HG02763 (cell line): ENCODE measurements around the gene PPP1R2C.

Experiments used
- ATAC-seq: cut with Tn5 transposase; IDR thresholded peaks from one replicate; pipeline ENCODE4 v1.9.1; 2021; ENCODE audit warnings: mild to moderate bottlenecking, moderate library complexity; ENCODE audit not compliant: unreplicated experiment

The PPP1R2C gene

DNA sequence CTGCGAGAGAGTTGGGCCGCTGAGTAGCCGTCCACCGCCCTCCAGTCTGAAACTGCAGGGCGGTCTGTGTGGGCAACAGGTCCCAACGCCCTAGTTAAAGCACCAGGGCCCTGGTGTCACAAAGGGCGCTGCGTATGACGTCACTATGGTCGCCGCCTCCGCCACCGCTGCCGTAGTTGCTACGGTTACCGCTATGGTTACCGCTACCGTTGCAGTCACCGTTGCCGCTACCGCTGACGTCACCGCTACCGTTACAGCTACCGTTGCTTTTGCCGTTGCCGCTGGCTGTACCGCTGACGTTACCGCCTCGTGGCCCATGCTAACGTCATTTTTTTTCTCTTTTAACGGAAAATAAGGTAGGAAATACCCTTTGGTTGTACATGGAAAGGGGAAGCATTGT is at the start of gene PPP1R2C:
PPP1R2C (minus strand) TSS at position 68 of the 400 bp plus-strand sequence. CDS start 84 bp downstream, outside the sequence.
- ATAC-seq, result no peak

DNA sequence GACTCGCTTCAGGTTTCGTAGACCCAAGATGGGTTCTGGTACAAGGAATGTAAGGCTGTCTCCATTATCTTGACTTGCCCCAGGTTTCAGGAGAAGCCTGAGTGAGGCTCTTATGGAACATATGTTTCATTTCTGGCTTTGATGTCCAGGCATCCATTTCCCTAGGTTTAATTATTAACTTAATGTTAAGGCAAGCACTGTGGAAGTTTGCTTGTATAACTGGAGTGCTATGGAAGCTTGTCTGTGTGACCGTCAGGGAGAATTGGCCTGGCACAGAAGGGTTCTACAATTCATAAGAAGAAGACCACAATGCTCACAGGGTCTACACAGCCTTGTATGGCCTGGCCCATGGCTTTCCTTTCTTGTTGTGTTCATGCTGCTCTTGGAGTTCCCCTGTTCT is 47.2 kb upstream of the PPP1R2C start:
- ATAC-seq, result no peak

DNA sequence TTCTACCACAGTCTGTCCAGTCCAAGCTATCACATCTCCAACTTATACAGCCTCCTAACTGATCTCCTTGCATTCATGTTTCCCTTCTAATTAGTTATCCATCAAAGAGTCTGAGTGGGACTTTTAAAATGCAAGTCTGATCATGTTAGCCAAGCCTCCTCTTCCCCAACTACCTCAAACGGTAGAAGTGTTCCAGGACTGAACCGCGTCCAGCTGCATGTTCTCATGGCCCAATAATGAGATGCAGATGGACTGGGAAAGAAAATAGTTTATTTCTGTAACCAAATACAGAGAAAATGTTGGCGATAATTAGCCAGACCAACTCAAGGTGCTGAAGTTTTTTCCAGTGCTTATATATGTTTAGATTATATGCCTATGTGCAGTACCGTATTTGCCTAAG is 46.6 kb upstream of the PPP1R2C start:
- no peak for ATAC-seq

DNA sequence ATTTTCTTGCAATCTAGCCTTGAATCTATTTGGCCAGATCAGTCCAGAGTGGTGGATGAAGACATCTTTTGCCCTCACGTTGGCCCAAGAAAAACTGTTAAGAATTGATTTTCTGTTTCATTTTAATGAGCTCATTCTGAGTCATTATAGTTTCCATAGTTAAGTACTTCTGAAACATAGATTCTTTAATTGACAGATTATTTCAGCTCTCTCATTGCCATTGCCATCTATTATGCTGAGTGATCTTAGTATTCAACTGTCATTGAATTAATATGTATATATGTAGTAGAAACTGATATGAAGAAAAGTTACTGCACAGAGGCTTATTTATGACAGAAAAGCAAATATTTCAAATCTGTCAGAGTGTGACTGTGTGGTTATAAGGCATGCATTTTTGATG is 45.5 kb upstream of the PPP1R2C start:
- ATAC-seq, result no peak

DNA sequence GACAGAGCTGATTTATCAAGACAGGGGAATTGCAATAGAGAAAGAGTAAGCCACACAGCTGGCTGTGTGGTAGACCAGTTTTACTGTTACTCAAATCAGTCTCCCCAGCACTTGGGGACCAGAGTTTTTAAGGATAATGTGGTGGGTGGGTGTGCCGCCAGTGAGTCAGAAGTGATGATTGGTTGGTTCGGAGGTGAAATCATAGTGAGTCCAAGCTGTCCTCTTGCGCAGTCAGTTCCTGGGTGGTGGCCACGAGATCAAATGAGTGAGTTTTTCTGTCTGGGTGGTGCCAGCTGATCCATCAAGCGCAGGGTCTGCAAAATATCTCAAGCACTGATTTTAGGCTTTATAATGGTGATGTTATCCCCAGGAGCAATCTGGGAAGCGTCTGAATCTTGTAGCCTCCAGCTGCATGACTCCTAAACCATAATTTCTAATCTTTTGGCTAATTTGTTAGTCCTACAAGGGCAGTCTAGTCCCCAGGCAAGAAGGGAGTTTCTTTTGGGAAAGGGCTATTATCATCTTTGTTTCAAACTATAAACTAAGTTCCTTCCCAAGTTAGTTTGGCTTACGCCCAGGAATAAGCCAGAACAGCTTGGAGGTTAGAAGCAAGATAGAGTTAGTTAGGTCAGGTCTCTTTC is 44.0 kb upstream of the PPP1R2C start:
- ATAC-seq, result no peak

DNA sequence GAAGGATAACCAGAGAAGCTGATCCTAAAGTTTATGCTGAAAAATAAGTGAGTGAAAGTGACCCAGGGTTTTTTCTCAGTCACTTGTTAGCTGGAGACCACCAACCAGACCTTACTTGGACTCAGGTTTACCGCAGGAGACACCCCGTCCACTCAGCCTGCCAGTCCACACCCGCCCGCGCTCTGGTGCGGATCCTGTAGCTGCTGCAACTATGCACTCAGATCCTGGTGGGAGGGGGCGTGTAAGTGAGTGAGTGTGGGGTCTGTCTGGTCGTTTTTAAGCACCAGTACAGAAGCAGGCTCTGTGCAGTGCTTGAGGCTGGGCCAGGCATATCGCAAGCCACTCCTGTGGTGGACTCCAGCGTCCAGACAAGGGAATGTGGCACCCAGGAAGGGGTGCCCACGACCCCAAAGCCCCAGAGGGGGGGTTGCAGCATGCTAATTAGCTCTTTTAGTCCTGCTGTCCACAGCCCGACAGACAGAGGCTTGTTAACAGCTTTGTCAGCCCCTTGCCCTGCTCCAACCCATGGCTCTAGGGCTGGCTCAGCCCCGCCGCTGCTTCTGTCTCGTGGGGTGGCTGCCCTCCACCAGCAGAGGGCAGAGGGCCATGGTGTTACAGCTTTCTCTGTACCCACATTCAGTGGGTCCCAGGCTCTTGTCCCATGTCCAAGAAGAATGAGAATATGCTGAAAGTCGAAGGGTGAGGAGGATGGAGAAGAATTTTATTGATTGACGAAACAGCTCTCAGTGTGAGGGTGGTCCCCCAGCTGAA is 40.4 kb upstream of the PPP1R2C start:
- no peak for ATAC-seq

DNA sequence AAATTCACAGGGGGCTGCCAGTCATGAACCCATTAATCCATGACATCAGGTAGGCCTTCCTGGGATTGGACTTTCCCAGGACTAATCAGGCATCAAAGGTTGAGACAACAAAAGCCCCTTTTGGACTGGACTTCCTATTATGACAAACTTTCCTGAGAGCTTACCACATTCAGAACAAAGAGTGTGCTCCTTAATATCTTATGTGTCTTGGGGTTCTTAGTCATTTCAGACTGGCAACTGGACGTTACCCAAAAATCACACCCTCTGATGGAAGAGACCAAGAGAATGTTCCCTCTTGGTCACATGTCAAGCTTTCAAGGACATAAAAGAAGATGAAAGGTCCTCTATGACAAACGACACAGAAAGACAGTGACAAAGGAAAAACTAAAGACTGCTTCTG is 31.6 kb upstream of the PPP1R2C start:
- no peak for ATAC-seq

DNA sequence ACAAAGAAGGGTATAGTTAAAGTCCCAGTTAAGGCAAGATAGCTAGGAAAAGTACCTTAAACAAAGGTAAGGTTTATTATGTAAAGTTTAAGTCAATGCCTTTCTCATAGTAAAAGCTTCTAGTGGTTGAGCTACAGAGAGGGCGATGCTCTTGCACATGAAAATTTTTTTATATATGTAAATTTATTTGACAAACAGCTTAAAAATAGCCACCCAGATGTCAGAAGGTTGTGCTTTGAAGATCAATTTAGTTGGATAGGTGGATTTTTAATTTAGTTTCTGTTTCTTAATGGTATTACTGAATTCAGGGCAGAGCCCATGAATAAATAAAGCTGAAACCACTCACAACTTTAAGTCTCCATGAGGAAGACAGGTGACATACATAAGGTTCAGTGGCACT is 29.4 kb upstream of the PPP1R2C start:
- no peak for ATAC-seq

DNA sequence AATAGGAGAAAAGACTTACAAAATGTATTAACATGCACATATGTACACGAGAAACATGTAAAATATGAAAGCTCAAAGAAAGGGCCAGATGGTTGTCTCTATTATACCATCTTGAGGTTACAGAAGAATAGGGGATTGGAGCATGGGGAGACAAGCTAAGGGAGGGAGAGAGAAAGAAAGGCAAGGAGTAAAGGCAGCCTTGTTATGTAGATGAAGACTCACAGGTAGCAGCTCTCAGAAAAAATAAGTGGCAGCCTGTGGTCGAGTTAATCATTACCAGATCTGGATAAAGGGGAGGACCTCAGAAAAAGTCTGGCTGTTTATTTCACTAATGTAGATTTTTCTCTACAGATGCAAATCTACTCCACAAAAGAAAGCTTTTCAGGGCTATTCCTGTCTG is 26.6 kb upstream of the PPP1R2C start:
- ATAC-seq, result no peak

DNA sequence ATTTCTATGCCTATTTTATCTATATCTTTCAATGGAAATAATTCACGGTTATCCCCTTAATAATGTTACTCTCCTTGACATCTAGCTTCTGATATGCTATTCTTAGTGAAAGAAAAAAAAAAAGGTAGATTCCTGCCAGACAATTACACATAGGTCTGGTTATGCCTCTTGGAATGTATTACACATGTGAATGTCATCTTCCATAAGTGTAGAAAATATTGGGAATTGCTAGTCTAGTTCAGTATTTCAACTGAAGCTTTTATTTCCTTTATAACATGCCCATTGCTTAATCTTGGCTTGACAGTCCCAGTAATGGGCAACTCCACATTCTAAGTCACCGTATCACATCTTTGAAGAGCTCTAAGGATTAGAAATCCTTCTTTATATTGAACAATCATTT is 25.4 kb upstream of the PPP1R2C start:
- no peak for ATAC-seq

DNA sequence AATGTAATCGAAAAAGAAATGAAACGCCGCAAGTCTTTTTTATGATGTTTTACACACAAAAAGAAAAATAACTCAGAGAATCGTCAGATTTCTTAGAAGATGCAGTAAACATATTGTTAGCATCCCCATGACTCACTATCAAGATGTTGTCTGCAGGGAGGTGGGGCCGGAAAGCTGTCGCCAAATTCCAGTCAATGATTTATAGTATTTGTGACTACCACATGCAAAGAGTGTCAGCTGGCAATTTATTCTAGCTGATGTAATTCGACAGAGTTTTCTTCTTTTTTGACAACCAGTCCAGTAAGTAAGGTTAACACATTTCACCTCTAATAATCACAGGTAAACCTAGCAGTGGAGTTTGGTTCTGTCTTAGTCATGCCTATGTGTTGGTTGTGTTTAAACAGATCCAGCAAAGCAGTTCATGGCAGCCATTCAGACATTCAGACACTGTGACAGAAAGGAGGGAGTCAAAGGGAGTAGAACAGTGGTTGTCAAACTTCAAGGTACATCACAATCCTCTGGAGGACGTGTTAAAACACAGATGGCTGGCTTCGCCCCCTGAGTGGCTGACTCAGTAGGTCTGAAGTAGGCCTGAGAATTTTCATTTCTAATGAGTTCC is 19.8 kb upstream of the PPP1R2C start:
- ATAC-seq, result no peak

DNA sequence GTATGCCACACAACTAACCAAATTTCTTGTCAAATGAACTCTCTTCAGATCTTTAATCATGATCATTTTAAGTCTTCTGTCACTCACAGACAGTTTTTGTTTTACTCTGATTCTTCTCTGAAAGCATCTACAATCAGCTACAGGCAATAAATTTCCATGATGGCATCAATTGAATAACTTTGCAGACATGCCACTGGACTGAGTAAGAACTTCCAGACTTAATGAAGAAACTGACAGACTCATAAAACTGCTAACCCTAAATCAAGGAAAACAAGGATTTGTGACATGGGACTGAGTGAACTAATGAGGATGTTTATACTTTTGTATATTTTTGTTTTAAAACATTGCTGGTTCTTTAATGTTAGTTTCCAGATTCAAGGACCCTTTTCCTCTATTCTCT is 5.5 kb upstream of the PPP1R2C start:
- no peak for ATAC-seq

DNA sequence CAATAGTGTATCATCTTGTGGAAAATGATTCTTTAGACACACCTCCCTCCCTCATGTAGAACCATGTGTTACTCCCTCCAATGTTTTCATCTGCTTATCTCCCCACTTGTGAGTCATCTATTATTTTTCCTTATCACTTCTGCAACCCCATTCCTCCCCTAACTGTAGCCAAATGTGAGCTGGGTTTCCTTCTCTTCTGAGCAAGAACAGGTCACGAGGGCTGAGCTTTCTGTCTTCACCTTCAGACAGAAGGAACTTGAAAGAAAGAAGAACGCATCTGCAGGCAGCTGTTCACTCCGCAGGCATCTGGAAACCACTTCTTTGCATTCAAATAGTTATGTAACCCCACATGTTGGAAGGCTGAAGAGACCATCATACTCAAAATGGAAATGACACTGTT is 1.8 kb downstream of the PPP1R2C start:
- ATAC-seq, result peak; percentile 56

DNA sequence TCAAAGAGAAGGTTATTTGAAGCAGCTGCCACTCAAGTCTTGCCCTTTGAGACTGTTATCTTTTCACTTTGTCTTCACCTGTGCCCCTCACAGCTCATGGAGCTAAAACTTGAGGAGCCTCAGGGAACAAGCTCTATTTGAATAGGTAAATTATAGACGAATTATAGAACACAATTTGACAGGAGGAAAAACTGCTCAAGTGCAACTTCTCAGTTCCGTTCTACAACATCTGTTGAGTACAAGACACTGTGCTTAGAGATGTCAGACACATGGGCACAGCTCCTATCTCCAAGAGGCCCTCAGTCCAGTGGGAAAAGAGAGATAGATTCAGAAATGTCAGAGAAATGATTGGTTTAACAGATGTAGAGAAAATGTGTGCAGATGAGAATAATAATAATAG is 5.1 kb downstream of the PPP1R2C start:
- no peak for ATAC-seq

DNA sequence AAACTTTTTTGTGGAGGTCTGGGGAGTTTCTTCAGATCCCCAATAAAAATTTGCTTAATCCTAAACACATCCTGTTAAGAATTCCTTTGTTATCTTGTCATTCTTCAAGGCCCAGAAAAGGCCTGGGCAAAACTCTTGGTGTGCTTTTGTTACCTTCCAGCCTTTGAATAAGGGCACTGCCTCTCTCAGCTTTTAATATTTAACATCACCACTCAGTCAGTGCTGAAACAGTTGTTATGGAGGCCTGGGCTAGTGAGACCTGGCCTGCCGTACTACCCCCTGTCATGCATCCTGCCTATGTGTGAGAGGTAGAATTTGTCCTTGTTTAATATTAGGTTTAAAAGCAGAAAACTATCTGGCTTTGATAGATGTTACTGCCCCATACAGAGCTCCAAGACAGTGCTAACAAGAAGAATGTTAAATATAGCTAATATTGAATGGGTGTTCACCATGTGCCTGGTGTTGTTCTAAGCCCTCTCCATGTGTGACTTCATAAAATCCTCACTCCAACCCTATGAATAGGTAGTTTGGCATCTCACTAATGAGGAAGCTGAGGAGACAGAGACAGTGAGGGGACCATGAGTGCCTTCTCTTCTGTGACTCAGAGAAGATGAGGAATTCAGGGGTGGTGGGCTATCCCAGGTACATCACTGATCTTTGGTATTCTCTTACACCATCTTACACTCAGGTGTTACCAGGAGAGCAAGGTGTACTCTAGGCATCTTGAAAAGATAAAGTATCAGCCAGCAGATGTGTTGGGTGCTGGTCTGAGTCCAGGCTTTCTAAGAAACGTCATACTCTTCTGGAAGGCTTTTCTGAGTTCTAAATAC is 6.2 kb downstream of the PPP1R2C start:
- ATAC-seq, result no peak

DNA sequence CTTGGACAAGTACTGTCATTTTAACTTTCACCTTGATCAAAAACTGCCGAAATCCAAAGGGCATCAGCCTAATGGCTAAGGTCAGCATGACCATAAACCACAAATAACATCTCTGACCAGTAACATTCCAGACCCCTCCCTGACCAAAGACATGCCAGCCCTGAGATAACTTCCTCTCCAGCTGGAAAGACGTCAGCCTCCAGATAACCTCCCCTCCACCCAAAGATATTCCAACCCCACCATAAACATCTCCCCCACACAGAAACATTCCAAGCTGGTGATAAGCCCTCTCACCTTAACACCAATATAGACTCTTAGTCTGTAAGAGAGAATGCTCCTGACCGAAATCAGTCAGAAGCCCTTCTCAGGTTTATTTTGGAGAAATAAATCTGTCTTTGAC is 7.4 kb downstream of the PPP1R2C start:
- ATAC-seq, result no peak

DNA sequence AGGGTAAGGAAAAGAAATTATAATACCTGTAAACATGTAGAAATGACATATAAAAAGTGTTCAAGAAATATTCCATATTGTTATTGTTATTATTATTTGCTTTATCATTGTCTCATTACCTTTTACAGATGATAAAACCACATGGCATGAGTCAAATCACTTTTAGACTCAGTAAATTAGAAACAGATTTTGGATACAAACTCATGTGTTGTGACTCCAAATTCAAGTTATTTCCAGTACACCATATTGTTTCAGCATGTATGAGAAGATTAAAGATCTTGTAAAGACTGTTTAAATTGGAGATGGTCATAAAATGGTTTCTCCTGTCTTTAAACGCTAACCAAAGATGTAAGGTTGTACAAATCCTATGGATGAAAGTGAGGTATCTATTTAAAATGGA is 18.1 kb downstream of the PPP1R2C start:
- no peak for ATAC-seq

DNA sequence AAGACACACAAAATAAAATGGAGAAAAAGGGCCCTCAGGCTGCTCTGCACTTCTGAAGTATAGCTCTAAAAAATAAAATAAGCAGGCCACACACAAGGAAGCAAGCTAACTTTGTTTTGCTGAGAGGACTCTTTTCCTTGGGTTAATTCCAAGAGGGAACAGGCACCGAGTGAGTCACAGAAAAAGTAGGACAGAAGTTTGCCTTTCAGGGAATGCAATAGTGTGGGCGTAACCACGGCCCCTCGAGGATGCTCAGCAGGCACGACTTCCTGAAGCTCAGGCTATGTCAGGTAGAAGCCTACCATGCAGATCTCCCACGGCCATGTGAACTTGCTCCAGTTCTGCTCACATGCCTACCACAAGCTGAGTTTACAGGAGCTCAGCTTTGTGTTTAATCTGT is 22.1 kb downstream of the PPP1R2C start:
- ATAC-seq, result no peak

DNA sequence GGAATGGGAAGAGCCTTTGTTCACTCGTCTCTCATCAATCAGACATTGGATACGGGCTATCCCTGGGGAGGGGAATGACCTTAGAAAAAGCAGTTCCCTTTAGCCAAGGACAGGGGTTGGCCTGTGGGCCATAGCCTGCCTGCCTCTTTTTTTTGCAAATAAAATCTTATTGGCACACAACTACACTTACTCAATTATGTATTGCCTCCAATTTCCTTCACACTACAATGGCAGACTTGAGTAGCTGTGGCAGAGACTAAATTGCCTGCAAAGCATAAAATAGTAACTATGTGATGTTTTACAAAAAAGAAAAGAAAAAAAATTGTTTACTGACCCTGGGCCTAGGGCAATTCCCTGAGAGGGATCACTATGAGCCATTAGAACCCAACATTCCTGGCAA is 23.4 kb downstream of the PPP1R2C start:
- no peak for ATAC-seq

DNA sequence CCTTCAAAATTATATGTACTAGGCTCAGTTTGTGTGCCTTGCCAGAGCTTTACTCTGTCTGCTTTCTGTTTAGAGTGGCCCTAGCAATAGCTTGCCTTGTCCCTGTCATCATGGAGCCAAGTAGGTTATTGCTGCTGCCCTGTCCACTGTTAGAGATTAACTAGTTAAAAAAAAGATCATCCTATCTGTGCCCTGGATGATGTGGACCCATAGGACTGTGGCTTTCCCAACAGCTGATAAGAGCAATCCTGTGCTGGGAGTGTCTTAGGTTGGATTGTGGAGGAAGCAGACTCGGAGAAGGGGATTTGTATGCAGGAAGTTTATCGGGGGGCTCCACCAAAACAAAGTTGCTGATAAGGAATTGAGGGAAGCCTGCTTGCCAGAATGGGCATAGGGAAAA is 23.8 kb downstream of the PPP1R2C start:
- ATAC-seq, result no peak

DNA sequence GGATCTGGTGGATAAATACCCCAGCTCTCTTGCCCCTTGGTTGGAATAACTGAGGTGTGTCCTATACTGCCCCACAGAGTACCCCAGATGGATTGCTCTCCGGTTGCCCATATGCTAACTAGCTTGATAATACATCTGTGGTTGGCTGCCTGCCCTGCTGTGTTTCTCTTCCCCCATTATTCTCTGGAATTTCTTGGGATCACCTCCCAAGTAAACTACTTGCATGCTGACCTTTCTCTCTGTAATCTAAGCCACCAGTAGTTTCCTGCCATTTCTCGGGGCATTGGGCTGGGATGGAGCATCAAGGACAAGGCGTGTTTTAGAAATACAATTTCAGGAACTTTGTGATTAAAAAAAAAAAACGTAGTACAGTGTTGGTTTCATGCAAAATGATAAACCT is 25.2 kb downstream of the PPP1R2C start:
- no peak for ATAC-seq
